HFFc6 (cell line): ENCODE results near the gene CRYZ. TPM values are rescaled to one million over a fixed set of nuclear protein-coding genes. Genes with fewer than 3 reads are reported as not detected.
A peak's percentile ranks its signal among the peaks of the same experiment; 100 is the strongest.
"Not testable (repeated sequence)": the region's sequence is repeated elsewhere in the genome, so short reads cannot be mapped to it uniquely, and the experiment has no call there.

Experiments used
- DNase-seq: peaks from one replicate; pipeline ENCODE4 v3.0.0-alpha.2; 2018
- H3K27ac Mint-ChIP-seq: 2 replicates; pipeline ENCODE4 v1.8.0; 2020; ENCODE audit warnings: mild to moderate bottlenecking, mixed read lengths
- H3K27me3 Mint-ChIP-seq: 2 replicates; pipeline ENCODE4 v1.8.0; 2021; ENCODE audit warnings: mild to moderate bottlenecking, moderate library complexity, mixed read lengths; ENCODE audit not compliant: insufficient read depth
- H3K36me3 Mint-ChIP-seq: 2 replicates; pipeline ENCODE4 v1.8.0; 2021; ENCODE audit warnings: low read depth, mixed read lengths
- H3K4me1 Mint-ChIP-seq: 2 replicates; pipeline ENCODE4 v1.8.0; 2020; ENCODE audit warnings: low read depth, mixed read lengths
- H3K4me3 Mint-ChIP-seq: 2 replicates; pipeline ENCODE4 v1.8.0; 2020; ENCODE audit warnings: mild to moderate bottlenecking, moderate library complexity, mixed read lengths
- H3K9me3 Mint-ChIP-seq: 2 replicates; pipeline ENCODE4 v1.8.0; 2020; ENCODE audit warnings: mild to moderate bottlenecking, mixed read lengths
- CTCF ChIP-seq: fragments of 200-600 bp; sonication (generic); IDR thresholded peaks from 2 replicates; pipeline ENCODE4 v1.5.0; 2021; ENCODE audit warnings: antibody characterized with exemption, mild to moderate bottlenecking
- total RNA-seq, 6 experiments: library from RNA; stranded (reverse); fragmentation: NEBNext Ultra II Directional; extraction: Animal tissue kit (Norgen Biotek cat#: 25700); gene quantifications; 2 replicates in 1 of 6; 3 replicates in 5 of 6; pipeline ENCODE4 v1.2.3, GENCODE V29; 2021

The CRYZ gene
- total RNA-seq, 6 experiments from 2014 or later: 42.9 to 53.3 (median 46.4) TPM

- DNase-seq: no peak
Measured at GRCh38 chr1:74681001-74681400, 51.8 kb downstream of the CRYZ start.

GRCh38 chr1:74679811-74680210, 53.0 kb downstream of the CRYZ start:
- Mint-ChIP-seq H3K36me3 (no peaks in the 10 kb centered on the region), H3K27me3 (peaks cover 4% of the 10 kb centered on the region; the same call in 1 of the 2 replicates), H3K4me3 (no peak overlapping the region), H3K4me1 (no peaks in the 10 kb centered on the region), H3K27ac (no peak overlapping the region), H3K9me3 (no peaks in the 10 kb centered on the region)
- DNase-seq: no peak
- TF ChIP-seq CTCF: no peak

More at GRCh38 chr1:74681001-74681400, 51.8 kb downstream of the CRYZ start:
- H3K4me3 Mint-ChIP-seq: no peak overlapping the region
- no peaks in the 10 kb centered on the region for H3K9me3 Mint-ChIP-seq
- H3K4me1 Mint-ChIP-seq: no peaks in the 10 kb centered on the region
- H3K36me3 Mint-ChIP-seq: no peaks in the 10 kb centered on the region
- TF ChIP-seq CTCF: no peak
- no peak overlapping the region for H3K27ac Mint-ChIP-seq
- H3K27me3 Mint-ChIP-seq: peaks cover 4% of the 10 kb centered on the region; the same call in 1 of the 2 replicates

GRCh38 chr1:74677926-74678325, 54.9 kb downstream of the CRYZ start:
- TF ChIP-seq CTCF: no peak

GRCh38 chr1:74674278-74675048, 58.4 kb downstream of the CRYZ start:
- Mint-ChIP-seq H3K4me1 (peaks cover 6% of the 10 kb centered on the region; the same call in 1 of the 2 replicates), H3K4me3 (peak overlapping the region; percentile 65; the same call in 1 of the 2 replicates), H3K27ac (no peak overlapping the region), H3K27me3 (peaks cover 6% of the 10 kb centered on the region), H3K9me3 (peaks cover 11% of the 10 kb centered on the region), H3K36me3 (peaks cover 6% of the 10 kb centered on the region; the same call in 1 of the 2 replicates)
- DNase-seq: no peak
- no peak for TF ChIP-seq CTCF

More at GRCh38 chr1:74677926-74678325, 54.9 kb downstream of the CRYZ start:
- Mint-ChIP-seq H3K4me1 (peaks cover 6% of the 10 kb centered on the region; the same call in 1 of the 2 replicates), H3K4me3 (no peak overlapping the region), H3K27ac (no peak overlapping the region), H3K36me3 (no peaks in the 10 kb centered on the region), H3K9me3 (no peaks in the 10 kb centered on the region), H3K27me3 (peaks cover 6% of the 10 kb centered on the region)
- DNase-seq: no peak

- DNase-seq: no peak
- H3K9me3 Mint-ChIP-seq: peaks cover 11% of the 10 kb centered on the region
- TF ChIP-seq CTCF: no peak
- H3K27ac Mint-ChIP-seq: no peak within 1 kb of the TSS
- peak within 1 kb of the TSS; percentile 65 for H3K4me3 Mint-ChIP-seq
- peaks cover 6% of the 10 kb centered on the region; the same call in 1 of the 2 replicates for H3K4me1 Mint-ChIP-seq
- H3K36me3 Mint-ChIP-seq: peaks cover 6% of the 10 kb centered on the region; the same call in 1 of the 2 replicates
- H3K27me3 Mint-ChIP-seq: peaks cover 3% of the 10 kb centered on the region; the same call in 1 of the 2 replicates
Measured at GRCh38 chr1:74673351-74674111, 59.3 kb downstream of the CRYZ start, which contains the start of gene ERICH3. ERICH3 (minus strand) TSS chr1:74673792; CDS start chr1:74673519, 273 bp downstream.

- not testable (repeated sequence) for H3K4me3 Mint-ChIP-seq, DNase-seq, H3K4me1 Mint-ChIP-seq, H3K27me3 Mint-ChIP-seq, H3K36me3 Mint-ChIP-seq, H3K27ac Mint-ChIP-seq
- H3K9me3 Mint-ChIP-seq: peaks cover 11% of the 10 kb centered on the region
Measured at GRCh38 chr1:74670866-74671265, 62.0 kb downstream of the CRYZ start.
